Mononuclear cell (primary cell): ENCODE data around the gene SHCBP1L. TPM values are rescaled to one million over a fixed set of nuclear protein-coding genes. Genes with fewer than 3 reads are reported as not detected.

Source experiments
- H3K27me3 ChIP-seq: 2 replicates; pipeline ENCODE4 v1.6.0; 2011; ENCODE audit warnings: low read length, control low read depth; ENCODE audit not compliant: insufficient read depth
- H3K4me1 ChIP-seq: 2 replicates; pipeline ENCODE4 v1.5.1; 2011; ENCODE audit warnings: mild to moderate bottlenecking, low read length, control low read depth; ENCODE audit not compliant: insufficient read depth
- H3K4me3 ChIP-seq: 2 replicates; pipeline ENCODE4 v1.5.1; 2011; ENCODE audit warnings: mild to moderate bottlenecking, low read length, moderate library complexity
- H3K9me3 ChIP-seq: 2 replicates; pipeline ENCODE4 v1.5.1; 2011; ENCODE audit warnings: low read depth, mild to moderate bottlenecking, control low read depth, low read length
- total RNA-seq: library from RNA; depleted of rRNA; stranded (reverse); fragments of >200 nt; gene quantifications from one replicate; pipeline ENCODE4 v1.2.3, GENCODE V29; 2012

The SHCBP1L gene
- total RNA-seq, 1 donor = not detected

GRCh38 chr1:182851825-182852224 lies 101.1 kb downstream of the SHCBP1L start:
- no peaks in the 10 kb centered on the region for H3K9me3 ChIP-seq
- peaks cover 8% of the 10 kb centered on the region for H3K4me1 ChIP-seq
- no peak overlapping the region for H3K4me3 ChIP-seq
- no peaks in the 10 kb centered on the region for H3K27me3 ChIP-seq

- Histone ChIP-seq H3K27me3 (no peaks in the 10 kb centered on the region), H3K4me3 (no peak overlapping the region), H3K9me3 (no peaks in the 10 kb centered on the region), H3K4me1 (peaks cover 8% of the 10 kb centered on the region)
Measured at GRCh38 chr1:182850319-182850718, 102.6 kb downstream of the SHCBP1L start.

Other genes with a start within 250 kb of the SHCBP1L start
- 13.9 TPM for gene NPL, start 163.4 kb downstream of the SHCBP1L start, total RNA-seq
- 377 TPM for gene DHX9, start 113.8 kb downstream of the SHCBP1L start, total RNA-seq
- gene LAMC1, start 70.3 kb upstream of the SHCBP1L start, total RNA-seq = 2.6 TPM
- gene LAMC2, start 233.1 kb upstream of the SHCBP1L start, total RNA-seq = not detected